Kidney (tissue), 14 donors: ENCODE measurements around the gene NPFFR2. TPM values are rescaled to one million over a fixed set of nuclear protein-coding genes. Genes with fewer than 3 reads are reported as not detected.

Experiments used
- DNase-seq, 5 donors: peaks; one replicate each; pipeline ENCODE4 v3.0.0-alpha.2; 2013 to 2020
- FAIRE-seq: peaks from 2 replicates; lab custom pipeline; 2012; peaks lifted over from hg19 to GRCh38; lab: Jason Lieb, UNC
- H3K27ac ChIP-seq, 2 donors: one replicate each; pipeline ENCODE4 v1.7.0; 2013; ENCODE audit warnings: low read depth in 2 of 2, low read length in 2 of 2, inconsistent platforms in 1 of 2
- H3K27me3 ChIP-seq: one replicate; pipeline ENCODE4 v1.7.1; 2013; ENCODE audit warnings: low read length, inconsistent platforms; ENCODE audit not compliant: control insufficient read depth, insufficient read depth
- H3K36me3 ChIP-seq, 3 donors: one replicate each; pipeline versions ENCODE4 v1.7.0 to v1.7.1; 2013; ENCODE audit warnings: low read length in 3 of 3, control low read depth in 1 of 3, inconsistent platforms in 1 of 3; ENCODE audit not compliant: insufficient read depth in 3 of 3, control insufficient read depth in 2 of 3
- H3K4me1 ChIP-seq, 3 donors: one replicate each; pipeline versions ENCODE4 v1.7.0 to v1.7.1; 2013; ENCODE audit warnings: low read length in 3 of 3, inconsistent platforms in 1 of 3, low read depth in 1 of 3; ENCODE audit not compliant: control insufficient read depth in 2 of 3, insufficient read depth in 2 of 3
- H3K4me3 ChIP-seq, 3 donors: one replicate each; pipeline versions ENCODE4 v1.7.0 to v1.8.1; 2013; ENCODE audit warnings: low read length in 3 of 3, control low read depth in 1 of 3, inconsistent platforms in 1 of 3
- H3K9ac ChIP-seq, 3 donors: one replicate each; pipeline versions ENCODE4 v1.7.0 to v1.7.1; 2013; ENCODE audit warnings: low read length in 3 of 3, control low read depth in 1 of 3, inconsistent platforms in 1 of 3
- H3K9me3 ChIP-seq, 3 donors: one replicate each; pipeline versions ENCODE4 v1.7.0 to v1.7.1; 2013; ENCODE audit warnings: low read length in 3 of 3, control low read depth in 1 of 3, inconsistent platforms in 1 of 3; ENCODE audit not compliant: control insufficient read depth in 2 of 3, insufficient read depth in 1 of 3
- CTCF ChIP-seq: IDR thresholded peaks from 3 replicates; pipeline ENCODE4 v1.5.1; 2012; ENCODE audit warnings: mild to moderate bottlenecking, moderate library complexity, borderline replicate concordance; ENCODE audit not compliant: insufficient read depth; ENCODE audit errors: extremely low read depth
- intact Hi-C: fragments of 100-400 bp; cut with DNase I; formaldehyde crosslinking; loops from one replicate; pipeline ENCODE4 v1.11.1; 2022
- polyA plus RNA-seq: library from polyadenylated mRNA; stranded (reverse); fragments of 350-450 nt; fragmentation: Illumina TruSeq; extraction: RNeasy Lipid Tissue Mini Kit (QIAGEN cat#74804); gene quantifications from one replicate; pipeline ENCODE4 v1.2.3, GENCODE V29; 2014; ENCODE audit warnings: low read depth, low replicate concordance; ENCODE audit not compliant: insufficient read depth
- total RNA-seq: library from RNA; stranded (reverse); fragmentation: NEBNext Ultra II Directional; extraction: Animal tissue kit (Norgen Biotek cat#: 25700); gene quantifications from one replicate; pipeline ENCODE4 v1.2.1, GENCODE V29; 2021
- donor health status: control.
- donor health status: control.
- donor health status: control.
- donor health status: control.
- donor health status: control.
- donor health status: DM: yes; HTN: yes; CAD: no.
- donor health status: Normal renal cell carcinoma (clear cell type).

The NPFFR2 gene
- total and polyA plus RNA-seq, 2 donors from 2014 or later: not detected

GRCh38 chr4:72019688-72020087 lies 12.1 kb upstream of the NPFFR2 start:
- H3K4me1 ChIP-seq: no peaks in the 10 kb centered on the region
- no peaks in the 10 kb centered on the region for H3K9me3 ChIP-seq
- no peak overlapping the region for H3K4me3 ChIP-seq
- FAIRE-seq (no peak), DNase-seq (no peak)
- H3K27me3 ChIP-seq: no peaks in the 10 kb centered on the region
- no peak overlapping the region for H3K9ac ChIP-seq
- no peak overlapping the region for H3K27ac ChIP-seq
- intact Hi-C loops: no loop called here
- H3K36me3 ChIP-seq: no peaks in the 10 kb centered on the region
- no peak for TF ChIP-seq CTCF

GRCh38 chr4:72022553-72022952 lies 9.2 kb upstream of the NPFFR2 start:
- intact Hi-C loops: no loop called here
- Histone ChIP-seq H3K27me3 (no peaks in the 10 kb centered on the region), H3K27ac (no peak overlapping the region), H3K9me3 (no peaks in the 10 kb centered on the region), H3K9ac (no peak overlapping the region), H3K4me3 (no peak overlapping the region), H3K4me1 (no peaks in the 10 kb centered on the region), H3K36me3 (no peaks in the 10 kb centered on the region)
- DNase-seq (no peak), FAIRE-seq (no peak)
- no peak for TF ChIP-seq CTCF

GRCh38 chr4:72055566-72055965 lies 23.8 kb downstream of the NPFFR2 start:
- DNase-seq: no peak
- Histone ChIP-seq H3K4me1 (no peaks in the 10 kb centered on the region), H3K36me3 (no peaks in the 10 kb centered on the region), H3K9me3 (no peaks in the 10 kb centered on the region), H3K27ac (no peak overlapping the region), H3K27me3 (no peaks in the 10 kb centered on the region), H3K9ac (no peak overlapping the region), H3K4me3 (no peak overlapping the region)
- no peak for TF ChIP-seq CTCF
- no peak for FAIRE-seq
- intact Hi-C loops: no loop called here

- no peaks in the 10 kb centered on the region for H3K27me3 ChIP-seq
- peak in 2 of 5 donors; percentile 2 to 4 for DNase-seq
- FAIRE-seq: no peak
- H3K27ac ChIP-seq: no peak overlapping the region
- intact Hi-C loops: no loop called here
- H3K4me1 ChIP-seq: no peaks in the 10 kb centered on the region
- H3K36me3 ChIP-seq: no peaks in the 10 kb centered on the region
- no peak for TF ChIP-seq CTCF
- H3K9ac ChIP-seq: no peak overlapping the region
- no peaks in the 10 kb centered on the region for H3K9me3 ChIP-seq
- H3K4me3 ChIP-seq: no peak overlapping the region
Measured at GRCh38 chr4:72063726-72064125, 31.9 kb downstream of the NPFFR2 start.
